ENCODE measurements around the gene MICU2.

GRCh38 chr13:21641629-21642028 lies 37.7 kb upstream of the MICU2 start:
- TF ChIP-seq, protein P1, sequence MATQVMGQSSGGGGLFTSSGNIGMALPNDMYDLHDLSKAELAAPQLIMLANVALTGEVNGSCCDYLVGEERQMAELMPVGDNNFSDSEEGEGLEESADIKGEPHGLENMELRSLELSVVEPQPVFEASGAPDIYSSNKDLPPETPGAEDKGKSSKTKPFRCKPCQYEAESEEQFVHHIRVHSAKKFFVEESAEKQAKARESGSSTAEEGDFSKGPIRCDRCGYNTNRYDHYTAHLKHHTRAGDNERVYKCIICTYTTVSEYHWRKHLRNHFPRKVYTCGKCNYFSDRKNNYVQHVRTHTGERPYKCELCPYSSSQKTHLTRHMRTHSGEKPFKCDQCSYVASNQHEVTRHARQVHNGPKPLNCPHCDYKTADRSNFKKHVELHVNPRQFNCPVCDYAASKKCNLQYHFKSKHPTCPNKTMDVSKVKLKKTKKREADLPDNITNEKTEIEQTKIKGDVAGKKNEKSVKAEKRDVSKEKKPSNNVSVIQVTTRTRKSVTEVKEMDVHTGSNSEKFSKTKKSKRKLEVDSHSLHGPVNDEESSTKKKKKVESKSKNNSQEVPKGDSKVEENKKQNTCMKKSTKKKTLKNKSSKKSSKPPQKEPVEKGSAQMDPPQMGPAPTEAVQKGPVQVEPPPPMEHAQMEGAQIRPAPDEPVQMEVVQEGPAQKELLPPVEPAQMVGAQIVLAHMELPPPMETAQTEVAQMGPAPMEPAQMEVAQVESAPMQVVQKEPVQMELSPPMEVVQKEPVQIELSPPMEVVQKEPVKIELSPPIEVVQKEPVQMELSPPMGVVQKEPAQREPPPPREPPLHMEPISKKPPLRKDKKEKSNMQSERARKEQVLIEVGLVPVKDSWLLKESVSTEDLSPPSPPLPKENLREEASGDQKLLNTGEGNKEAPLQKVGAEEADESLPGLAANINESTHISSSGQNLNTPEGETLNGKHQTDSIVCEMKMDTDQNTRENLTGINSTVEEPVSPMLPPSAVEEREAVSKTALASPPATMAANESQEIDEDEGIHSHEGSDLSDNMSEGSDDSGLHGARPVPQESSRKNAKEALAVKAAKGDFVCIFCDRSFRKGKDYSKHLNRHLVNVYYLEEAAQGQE (IDR thresholded peaks at IDR 0.05; ENCODE audit: insufficient read depth in 1 of 2, low read depth in 2 of 2, low read length in 2 of 2): no peak
- no peak for TF ChIP-seq POLR2AphosphoS5 (IDR thresholded peaks at IDR 0.05; ENCODE audit: low read depth, low read length)
- no peak for TF ChIP-seq TAF1 (IDR thresholded peaks at IDR 0.05; ENCODE audit: borderline replicate concordance, insufficient read depth, low read length)

Measured in PFSK-1 (cell line).